RKO (cell line): ENCODE measurements around the gene RUNDC1.
"Not testable (repeated sequence)": the region's sequence is repeated elsewhere in the genome, so short reads cannot be mapped to it uniquely, and the experiment has no call there.

Source experiments
- DNase-seq: peaks from one replicate; pipeline ENCODE4 v3.0.0-alpha.2; 2016; ENCODE audit warnings: low spot score

RUNDC1 gene

DNA sequence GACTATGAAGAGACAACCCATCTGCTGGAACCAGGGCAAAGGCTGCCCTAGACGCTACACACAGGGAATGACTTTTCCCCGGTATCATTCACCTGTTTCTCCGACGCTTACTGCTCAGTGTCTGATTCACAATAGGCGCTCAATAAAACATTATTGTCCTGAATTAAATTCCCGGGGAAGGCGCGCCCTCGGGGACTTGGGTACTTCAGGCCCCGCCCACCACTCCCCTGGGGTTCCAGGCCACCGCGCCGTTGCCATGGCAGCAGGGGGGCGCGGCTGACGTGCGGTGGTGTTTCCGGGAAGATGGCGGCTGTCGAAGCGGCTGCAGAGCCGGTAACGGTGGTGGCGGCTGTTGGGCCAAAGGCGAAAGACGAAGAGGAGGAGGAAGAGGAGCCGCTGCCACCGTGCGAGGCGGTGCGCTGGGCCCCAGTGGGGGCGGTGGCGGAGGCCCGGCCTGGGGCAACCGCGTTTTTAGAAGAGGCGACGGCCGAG is at the start of gene RUNDC1:
Gene RUNDC1, plus strand, starts transcription at position 292 of the 492 bp plus-strand sequence. Its CDS starts 12 bp downstream, at position 304.
- DNase-seq = peak; percentile 87

DNA sequence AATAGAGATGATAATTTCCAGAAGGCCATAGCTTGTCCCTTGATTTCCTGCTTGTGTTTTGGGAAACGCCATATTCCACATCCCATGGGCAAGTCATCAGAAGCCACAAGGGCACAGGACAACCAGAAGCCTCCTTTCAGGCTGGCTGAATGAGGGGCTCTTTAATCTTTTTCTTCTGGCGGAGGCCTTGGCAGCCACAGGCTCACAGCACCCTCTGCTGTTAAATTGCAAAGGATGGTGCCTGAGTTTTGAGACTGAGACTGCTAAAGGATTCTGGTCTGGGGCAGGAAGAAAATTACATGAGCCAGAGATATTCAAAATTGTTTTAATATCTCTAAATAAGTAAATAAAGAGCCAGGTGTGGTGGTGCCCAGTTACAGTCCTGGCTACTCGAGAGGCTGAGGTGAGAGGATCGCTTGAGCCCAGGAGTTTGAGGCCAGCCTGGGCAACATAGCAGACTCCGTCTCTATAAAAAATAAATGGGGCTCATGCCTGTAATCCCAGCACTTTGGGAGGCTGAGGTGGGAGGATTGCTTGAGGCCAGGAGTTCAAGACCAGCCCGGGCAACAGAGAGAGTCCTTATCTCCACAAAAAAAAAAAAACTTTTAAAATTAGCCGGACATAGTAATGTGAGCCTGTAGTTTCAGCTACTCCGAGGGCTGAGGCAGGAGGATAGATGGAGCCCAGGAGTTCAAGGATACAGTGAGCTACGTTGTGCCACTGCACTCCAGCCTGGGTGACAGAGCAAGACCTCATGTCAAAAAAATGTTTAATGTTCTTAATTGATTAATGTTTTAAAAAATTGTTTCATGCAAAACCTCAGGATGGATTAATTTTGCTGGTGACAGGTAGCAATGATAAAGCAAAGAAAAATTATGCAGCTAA is 42.4 kb upstream of the RUNDC1 start:
- peak; percentile 79 for DNase-seq

DNA sequence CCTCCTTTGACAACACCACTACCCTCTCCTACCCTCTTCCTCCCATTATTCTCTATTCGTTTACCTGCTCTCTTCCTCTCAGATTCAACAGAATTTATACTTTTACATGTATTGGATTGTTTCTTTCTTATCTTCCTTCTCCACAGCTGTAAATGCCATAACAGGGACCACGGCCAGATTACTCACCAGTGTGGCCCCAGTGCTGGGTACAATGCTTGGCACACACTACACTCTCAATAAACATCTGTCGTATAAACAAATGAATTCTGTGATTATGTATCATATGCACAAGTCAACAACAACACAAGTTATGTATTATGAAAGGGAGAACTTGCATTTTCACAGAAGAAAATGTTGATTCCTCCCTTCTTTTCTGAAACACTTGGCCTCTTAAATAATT is 36.2 kb upstream of the RUNDC1 start:
- DNase-seq = no peak

DNA sequence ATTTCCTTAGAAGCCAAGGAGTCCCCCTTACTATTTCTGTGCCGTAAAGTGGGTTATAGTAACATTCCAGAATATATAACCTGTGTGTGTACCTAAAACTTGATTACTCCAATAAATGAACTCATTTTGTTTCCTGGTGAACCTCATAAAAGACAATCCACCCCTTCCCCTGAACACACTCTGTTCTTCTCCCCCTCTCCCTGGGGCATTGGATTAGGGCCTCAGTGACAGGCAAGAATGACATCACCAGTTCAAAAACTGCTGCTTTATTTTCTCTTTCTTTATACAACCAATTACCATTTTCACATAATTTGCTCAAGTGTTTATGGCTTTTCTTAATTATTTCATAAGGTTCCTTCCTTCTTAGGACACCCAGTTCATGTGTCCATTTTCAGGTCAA is 33.6 kb upstream of the RUNDC1 start:
- no peak for DNase-seq

DNA sequence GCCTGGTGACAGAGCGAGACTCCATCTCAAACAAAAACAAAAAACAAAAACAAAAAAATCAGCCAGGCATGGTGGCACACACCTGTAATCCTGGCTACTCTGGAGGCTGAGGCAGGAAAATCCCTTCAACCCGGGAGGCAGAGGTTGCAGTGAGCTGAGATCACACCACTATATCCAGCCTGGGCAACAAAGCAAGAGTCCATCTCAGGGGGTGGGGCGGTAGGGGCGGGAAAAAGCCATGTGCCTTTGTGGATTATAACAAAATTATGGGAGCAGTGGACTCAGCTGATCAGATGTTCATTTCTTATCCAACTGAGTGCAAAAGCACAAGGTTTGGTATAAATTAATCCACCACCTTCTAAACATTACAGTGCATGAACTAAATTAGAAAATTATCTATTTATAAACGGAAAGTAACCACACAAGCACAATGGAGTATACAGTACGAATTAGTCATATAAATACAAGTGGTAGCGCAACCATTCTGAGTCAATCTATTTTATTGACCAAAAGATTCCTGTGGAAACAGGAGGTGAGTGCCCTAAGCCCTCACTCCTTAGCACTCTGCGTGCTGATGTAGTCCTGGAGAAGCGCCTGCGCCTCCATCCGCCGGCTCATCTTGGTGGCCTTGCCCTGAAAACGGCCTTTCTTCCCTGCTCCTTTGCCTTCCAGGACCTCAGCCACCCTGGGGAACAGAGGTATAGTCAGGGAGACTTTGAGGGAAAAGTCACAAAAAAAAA is 30.2 kb upstream of the RUNDC1 start:
- no peak for DNase-seq

DNA sequence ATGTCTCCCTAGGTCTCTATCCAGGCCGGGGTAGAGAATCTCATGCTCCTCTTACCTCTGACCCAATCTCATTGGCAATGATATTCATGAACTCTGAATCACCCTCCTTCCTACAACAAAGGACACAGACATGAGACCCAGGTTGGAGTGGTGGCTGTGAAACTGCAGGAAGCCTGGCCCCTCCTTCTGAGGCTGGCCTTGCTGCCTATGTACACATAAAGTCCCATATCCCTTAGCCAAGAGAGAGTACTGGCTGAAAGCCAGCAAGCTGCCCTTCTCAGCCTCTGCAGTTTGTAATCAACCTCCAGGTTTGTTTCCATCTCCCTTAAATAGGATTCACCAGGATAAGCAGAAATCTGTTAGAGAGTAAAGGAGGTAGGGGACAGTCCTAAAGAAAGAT is 26.7 kb upstream of the RUNDC1 start:
- DNase-seq = no peak

DNA sequence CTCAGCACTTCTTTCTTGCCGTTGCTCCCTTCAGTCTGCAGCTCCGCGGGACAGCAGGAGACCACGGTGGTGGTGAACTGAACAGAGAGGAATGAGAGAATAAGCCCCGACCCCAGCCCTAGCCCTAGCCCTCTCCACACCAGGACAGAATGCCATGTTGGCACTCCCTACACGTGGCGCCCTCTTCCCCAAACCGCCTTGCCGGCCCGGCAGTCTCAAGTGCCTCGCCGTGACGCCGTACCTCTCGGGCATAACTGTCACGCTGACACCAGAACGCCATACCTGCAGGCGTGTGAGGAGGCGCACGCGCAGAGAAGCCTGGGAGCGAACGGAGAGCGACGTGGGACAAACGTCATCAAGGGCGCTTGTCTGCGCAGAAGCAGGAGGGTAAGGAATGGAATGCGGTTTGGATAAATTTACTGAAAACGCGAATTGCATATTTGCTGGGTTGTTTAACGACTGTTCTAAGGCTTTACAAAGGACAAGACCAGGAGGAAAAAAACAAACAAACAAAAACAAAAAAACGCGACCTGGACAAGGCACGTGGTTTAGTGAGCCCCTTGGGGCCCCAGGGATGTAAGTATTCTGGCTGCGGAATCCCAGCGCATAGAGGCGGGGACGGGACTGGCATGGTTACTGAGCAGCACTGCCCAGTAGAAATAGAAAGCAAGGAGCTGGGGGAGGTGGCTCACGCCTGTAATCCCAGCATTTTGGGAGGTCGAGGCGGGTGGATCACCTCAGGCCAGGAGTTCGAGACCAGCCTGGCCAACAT is 16.0 kb upstream of the RUNDC1 start, which contains the start of gene AARSD1:
Gene AARSD1, minus strand, starts transcription at position 294 of the 772 bp plus-strand sequence. Its CDS starts 14 bp downstream, at position 280.
- DNase-seq = peak; percentile 96

DNA sequence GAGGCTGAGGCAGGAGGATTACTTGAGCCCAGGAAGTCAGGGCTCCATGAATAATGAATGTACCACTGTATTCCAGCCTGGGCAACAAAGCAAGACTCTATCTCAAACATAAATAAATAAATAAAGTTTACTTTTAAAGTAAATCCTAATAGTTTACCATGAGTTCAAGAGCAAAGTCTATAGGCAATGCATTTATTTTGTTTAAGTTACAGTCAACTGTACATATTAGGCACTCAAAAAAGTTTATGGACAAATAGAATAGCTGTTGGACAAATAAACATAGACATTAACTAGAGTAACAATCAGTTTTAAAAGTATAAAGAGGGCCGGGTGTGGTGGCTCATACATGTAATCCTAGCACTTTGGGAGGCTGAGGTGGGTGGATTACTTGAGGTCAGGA is 12.4 kb upstream of the RUNDC1 start:
- no peak for DNase-seq

DNA sequence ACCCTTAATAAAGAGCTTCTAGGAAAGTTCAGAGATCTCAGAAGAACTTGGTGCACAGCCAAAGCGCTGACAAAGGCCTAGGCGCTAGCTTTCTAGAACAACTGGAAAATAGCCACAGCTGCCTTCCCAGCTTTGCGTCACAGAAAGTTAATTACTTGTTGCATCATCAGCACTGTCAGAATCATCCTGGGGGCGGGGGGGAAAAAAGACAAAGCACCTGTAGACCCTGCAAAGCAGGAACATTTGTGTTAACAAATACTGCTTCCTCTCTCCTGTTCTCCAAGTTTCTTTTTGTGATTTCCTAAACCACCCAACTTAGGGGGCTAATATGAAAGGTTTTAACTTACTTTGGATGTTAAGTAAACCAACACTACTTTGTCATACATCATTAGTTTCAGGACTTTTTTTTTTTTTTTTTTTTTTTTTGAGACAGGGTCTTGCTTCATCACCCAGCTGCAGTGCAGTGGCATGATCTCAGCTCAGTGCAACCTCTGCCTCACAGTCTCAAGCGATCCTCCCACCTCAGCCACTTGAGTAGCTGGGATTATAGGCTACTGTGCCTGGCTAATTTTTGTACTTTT is 11.3 kb upstream of the RUNDC1 start:
- no peak for DNase-seq

DNA sequence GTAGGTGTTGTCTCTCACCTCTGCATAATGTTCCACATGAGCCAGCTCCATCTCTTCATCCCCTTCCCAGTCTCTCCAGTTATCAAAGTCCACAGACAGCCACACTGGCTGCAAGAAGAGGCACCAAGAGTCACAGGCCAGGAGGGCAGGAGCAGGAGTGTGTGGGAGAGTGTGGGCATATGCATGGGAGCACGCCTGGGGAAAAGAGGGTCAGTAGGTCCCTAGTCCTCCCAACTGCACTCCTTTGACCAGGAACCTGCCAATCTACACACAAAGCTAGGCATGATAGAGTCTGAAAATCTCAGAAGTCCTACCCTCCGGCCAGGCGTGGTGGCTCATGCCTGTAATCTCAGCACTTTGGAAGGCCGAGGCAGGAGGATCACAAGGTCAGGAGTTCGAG is 8.8 kb upstream of the RUNDC1 start:
- DNase-seq = no peak

DNA sequence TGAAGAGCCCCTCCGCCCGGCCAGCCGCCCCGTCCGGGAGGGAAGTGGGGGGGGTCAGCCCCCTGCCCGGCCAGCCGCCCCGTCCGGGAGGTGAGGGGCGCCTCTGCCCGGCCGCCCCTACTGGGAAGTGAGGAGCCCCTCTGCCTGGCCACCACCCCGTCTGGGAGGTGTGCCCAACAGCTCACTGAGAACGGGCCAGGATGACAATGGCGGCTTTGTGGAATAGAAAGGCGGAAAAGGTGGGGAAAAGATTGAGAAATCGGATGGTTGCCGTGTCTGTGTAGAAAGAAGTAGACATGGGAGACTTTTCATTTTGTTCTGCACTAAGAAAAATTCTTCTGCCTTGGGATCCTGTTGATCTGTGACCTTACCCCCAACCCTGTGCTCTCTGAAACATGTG is 7.0 kb upstream of the RUNDC1 start:
- not testable (repeated sequence) for DNase-seq

DNA sequence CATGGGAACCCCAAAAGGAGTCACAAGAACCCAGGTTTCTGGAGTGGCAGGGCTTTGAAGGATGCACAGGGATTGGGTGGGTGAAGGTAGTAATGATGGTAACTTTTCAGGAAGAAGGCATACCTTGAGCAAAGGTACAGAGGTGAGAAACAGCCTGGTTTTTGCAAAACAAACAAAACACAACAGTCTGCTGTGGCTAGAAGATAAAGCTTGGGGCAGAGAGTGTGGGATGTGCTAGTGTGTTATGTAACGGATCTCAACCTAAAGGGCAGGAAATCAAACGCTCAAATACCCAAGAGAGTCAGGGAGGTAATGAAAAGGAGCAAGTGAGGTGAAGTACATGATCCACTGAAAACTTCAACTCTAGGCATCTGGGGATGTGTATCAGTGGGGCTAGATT is 5.1 kb upstream of the RUNDC1 start:
- no peak for DNase-seq

DNA sequence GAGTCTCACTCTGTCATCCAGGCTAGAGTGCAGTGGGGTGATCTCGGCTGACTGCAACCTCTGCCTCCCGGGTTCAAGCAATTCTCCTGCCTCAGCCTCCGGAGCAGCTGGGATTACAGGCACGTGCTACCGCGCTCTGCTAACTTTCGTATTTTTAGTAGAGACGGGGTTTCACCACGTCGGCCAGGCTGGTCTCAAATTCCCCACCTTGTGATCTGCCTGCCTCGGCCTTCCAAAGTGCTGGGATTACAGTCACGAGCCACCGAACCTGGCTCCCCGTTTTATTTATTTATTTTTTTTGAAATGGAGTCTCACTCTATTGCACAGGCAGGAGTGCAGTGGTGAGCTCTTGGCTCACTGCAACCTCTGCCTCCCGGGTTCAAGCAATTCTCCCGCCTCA is 4.7 kb upstream of the RUNDC1 start:
- DNase-seq = not testable (repeated sequence)

DNA sequence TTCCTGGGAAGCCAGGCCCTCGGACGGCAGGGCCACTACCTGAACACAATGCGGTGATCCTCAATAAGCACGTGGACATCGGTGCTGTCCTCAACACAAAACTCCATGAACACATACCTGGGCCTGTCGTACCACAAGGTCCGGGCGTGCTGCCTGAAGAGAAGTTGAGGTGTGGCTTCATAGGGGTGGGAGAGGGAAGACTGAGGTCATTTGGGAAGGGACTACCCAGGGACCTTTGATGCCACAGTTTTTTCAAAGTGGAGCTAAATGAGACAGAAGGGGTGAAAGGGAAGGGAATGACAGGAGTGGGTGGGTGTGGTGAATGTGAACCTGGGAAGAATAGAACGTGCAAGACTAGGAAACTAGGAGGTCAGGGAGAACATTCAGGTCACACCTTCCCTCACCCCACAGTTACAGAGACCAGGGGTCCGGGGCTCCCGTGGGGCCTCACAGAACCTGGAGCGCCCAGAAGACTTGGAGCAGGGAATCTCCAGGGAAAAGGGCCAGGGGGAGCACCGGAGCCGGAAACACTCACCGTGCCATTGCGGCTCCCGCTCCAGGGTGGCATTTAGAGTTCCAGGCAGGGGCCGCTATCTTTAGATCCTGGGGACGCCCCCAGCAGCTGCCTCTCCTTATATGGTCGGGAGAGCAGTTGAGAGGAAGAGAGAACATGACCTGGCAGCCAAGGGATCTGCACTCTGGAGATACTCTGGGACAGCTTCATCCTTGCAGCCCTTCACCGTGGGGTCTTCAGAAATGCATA is 673 bp upstream of the RUNDC1 start, which contains the start of gene PTGES3L:
Gene PTGES3L, minus strand, starts transcription at position 570 of the 763 bp plus-strand sequence. Its CDS starts 27 bp downstream, at position 543.
- peak; percentile 75 for DNase-seq

DNA sequence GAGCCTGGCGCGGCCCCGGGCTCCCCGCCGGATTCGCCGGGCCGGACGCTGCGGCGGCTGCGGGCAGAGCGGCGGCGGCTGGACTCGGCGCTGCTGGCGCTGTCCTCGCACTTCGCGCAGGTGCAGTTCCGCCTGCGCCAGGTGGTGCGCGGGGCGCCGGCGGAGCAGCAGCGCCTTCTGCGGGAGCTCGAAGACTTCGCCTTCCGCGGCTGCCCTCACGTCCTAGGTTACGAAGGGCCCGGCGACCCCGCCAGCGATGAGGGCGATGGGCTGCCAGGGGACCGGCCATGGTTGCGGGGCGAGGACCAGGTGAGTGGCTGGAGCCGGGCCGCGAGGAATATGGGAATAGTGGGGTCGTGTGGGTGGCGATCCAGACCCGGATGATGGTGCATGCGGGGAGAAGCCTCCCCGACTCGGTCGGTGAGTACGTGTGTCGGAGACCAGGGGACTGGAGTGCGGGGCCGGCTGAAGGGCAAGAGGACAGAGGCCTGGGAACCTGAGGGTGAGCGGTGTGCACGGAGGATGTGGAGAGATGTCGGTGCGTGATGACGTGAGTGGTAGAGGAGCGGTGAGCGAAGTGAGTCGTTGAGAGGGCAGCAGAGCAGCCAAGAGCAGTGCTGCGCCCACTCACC is 517 bp downstream of the RUNDC1 start:
- DNase-seq = peak; percentile 75

DNA sequence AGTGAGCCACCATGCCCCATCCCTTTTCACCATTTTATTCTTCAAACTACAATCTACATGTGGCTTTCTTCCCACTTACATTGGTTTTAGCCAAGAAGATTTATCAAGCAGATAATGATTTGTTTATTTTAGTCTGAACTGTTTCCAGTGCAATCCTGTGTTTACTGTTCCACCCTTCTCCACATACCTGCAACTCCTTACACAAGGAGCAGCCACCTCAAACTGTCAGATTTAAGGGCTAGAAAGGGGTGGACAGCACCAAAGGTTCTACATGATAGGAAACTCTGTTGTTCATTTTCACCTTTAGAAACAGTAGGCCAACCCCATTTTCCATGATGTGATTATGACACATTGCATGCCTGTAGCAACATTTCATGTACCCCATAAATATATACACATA is 1.9 kb downstream of the RUNDC1 start:
- no peak for DNase-seq

DNA sequence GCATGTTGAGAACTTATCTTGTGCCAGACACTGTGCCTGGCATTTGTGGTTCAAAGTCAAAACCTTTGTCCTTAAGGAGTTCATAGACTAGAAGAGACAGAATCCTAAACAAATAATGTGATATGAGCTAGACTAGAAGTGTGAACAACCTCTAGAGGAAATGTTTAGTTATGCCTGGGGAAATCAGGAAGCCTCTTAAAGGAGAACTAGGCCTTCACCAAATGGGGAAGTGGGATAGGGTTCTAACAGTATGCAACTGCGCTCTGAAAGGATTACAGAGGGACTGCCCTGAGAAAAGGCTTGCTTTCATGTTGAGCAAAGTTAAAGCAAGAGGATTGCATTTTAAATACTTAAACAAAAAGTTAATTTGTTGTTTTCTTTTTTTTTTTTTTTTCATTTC is 4.9 kb downstream of the RUNDC1 start:
- DNase-seq = no peak

DNA sequence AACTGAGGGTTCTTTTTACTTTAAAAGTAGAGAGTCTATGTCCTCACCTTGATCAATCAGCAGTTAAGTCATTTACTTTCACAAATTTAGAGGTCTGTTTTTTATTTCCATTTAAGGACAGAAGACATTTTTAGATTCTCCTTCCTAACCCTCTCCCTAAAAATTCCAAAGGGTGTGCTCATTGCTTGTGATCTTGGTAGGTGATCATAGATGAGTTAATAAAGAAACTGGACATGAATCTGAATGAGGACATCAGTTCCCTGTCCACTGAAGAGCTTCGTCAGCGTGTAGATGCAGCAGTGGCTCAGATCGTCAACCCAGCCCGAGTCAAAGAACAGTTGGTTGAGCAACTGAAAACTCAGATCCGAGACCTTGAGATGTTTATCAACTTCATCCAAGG is 8.8 kb downstream of the RUNDC1 start:
- DNase-seq = no peak

DNA sequence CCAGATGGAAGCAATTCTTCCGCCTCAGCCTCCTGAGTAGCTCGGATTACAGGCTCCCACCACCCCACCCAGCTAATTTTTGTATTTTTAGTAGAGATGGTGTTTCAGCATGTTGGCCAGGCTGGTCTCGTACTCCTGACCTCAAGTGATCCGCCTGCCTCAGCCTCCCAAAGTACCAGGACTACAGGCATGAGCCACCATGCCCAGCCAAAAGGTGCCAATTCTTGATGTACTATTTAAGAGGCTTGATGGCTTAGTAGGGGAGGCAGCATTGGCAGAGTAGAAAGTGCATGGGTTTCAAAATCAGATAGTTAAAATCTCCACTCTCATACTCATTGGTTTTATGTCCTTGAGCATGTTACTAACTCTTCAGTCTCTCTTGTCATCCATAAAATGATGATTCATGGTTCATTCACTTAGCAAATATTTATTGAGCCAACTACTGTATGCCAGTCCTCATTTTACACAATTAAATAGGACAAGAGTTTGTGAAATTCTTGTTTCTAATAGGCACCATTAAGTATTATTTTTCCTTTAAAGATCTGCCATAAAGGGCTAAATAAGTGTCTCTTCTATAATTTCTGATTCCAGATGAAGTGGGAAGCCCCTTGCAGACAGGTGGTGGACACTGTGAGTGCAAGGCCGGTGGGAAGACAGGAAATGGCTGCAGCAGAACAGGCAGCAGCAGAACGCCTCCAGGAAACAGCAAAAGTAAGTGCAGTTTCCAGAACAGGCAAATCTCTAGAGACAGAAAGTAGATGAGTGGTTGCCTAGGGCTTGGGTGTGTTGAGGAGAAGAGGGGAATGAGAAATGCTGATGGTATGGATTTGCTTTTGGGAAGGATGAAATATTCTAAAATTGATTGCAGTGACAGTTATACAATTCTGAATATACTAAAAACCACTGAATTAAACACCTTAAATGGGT is 9.6 kb downstream of the RUNDC1 start:
- DNase-seq = peak; percentile 49
